DMS114 treated with DMSO at 0.1 percent for 48 hours (cell line): ENCODE results near the gene LDLR.
"Not testable (repeated sequence)": the region's sequence is repeated elsewhere in the genome, so short reads cannot be mapped to it uniquely, and the experiment has no call there.

Source experiments
- DNase-seq: peaks from one replicate; lab custom pipeline; 2025; ENCODE audit not compliant: unreplicated experiment; lab: John Stamatoyannopoulos, UW

LDLR gene

GRCh38 chr19:11169896-11170678 lies 80.8 kb downstream of the LDLR start:
- DNase-seq, result no peak

- DNase-seq, result no peak
Observed at GRCh38 chr19:11171144-11171543, 81.9 kb downstream of the LDLR start.

DNA sequence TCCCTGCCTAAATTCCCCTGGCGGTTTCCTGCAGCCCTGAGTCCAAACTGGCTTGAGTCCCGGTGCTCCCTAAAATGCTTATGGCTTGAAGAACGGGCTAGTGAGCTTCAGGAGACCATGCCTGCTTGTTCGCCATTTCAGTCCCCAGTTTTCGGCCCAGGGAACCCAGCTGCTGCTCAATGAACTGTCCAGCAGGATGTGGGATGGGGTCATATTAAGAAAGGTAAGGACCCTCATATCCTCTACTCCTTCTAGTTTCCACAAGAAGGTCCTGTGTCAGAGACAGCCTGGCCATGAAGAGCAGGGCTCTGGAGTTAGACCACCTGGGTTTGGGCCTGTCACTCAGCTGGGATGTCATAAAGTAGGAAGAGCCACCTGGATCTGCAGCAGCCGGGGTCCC lies 83.3 kb downstream of the LDLR start:
- no peak for DNase-seq

GRCh38 chr19:11173516-11174155 lies 84.4 kb downstream of the LDLR start:
- no peak for DNase-seq

DNA sequence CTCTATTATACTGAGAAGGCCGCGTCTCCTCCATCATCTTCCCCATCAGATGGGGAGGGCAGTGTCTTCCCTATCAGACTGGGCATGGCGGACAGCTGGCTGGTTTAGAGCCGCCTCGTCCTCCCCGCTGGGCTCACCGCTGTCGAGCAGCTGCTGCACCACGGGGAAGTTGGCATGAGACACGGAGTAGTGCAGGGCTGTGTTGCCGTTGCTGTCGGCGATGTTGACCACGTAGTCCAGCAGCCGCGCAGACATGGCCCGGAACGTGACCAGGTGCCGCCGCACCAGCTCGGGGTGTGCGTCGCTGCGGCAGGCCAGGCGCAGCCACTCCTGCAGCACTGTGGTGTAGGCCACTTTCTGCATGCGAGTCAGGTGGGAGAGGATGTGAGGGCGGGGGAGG lies 85.1 kb downstream of the LDLR start:
- no peak for DNase-seq

DNA sequence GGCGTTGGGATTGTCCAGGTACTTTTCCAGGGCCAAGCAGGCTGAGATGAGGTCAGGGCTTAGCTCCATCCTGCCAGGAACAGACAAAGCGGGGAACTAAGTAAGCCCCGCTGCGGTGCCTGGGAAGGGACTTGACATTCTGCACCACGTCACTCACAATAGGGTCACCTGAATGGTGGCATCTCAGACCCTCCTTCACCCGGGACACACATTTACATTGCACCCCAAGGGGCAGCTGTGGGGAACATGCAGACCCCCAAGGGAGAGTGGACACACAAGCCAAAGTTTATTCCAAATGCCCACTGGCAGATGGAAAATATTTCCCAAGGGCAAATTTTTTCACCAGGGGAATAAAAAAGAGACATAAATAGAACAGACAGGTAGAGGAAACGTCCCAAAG lies 86.7 kb downstream of the LDLR start:
- DNase-seq, result no peak

DNA sequence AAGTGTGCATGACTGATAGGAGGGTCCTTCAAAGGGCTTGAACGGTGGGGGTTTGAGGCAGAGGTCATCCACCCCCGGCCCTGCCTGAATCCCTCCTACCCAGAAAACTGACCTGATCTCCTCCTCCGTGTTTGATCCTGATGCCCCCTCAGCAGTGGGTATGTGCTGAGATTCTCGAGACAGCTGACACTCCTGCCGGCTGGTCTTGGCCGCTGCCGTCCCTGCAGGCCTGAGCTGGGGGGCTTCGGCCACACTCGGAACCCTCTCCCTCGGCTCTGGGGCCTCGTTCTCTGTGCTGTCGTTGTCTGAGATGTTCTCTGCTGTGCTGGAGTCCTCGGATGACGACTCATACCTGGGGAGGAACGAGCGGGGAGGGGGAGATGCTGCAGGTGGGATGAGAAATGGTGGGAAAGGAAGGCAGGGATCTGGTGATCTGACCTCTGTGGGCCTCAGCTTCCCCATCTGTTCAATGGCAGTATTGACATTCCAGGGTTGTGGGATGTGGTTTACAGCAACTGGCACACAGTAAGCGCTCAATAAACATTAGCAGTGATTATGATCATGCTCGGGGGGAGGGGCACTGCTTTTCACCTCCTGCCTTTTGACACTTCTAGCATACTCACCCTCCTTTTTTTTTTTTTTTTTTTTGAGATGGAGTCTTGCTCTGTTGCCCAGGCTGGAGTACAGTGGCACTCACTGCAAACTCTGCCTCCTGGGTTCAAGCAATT lies 87.4 kb downstream of the LDLR start:
- no peak for DNase-seq

DNA sequence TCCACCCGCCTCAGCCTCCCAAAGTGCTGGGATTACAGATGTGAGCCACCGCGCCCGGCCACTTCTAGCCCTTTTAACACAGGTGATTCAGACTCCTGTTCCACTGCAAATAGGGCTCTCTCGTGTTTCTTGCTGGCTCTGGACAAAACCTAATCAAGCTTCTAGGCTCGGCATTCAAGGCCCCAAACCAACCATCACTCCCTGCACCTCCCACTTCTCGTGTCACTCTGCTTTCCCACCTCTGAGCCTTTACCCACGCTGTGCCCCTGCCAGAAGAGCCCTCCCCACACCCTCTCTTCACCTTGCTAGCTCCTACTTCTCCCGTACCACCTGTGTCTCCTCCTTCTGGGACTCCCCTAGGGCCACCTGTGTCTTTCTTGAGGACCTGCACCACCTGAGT lies 88.3 kb downstream of the LDLR start:
- no peak for DNase-seq

DNA sequence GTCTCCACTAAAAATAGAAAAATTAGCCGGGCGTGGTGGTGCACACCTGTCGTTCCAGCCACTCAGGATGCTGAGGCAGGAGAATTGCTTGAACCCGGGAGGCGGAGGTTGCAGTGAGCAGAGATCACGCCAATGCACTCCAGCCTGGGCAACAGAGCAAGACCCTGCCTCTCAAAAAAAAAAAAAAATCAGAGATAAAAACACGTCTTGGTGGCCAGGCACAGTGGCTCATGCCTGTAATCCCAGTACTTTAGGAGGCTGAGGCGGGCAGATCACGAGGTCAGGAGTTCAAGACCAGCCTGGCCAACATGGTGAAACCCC lies 89.8 kb downstream of the LDLR start:
- DNase-seq, result not testable (repeated sequence)

- no peak for DNase-seq
Observed at GRCh38 chr19:11179716-11180297, 90.5 kb downstream of the LDLR start.

- DNase-seq, result no peak
Observed at GRCh38 chr19:11180346-11180745, 91.1 kb downstream of the LDLR start.

GRCh38 chr19:11180975-11181374 lies 91.7 kb downstream of the LDLR start:
- not testable (repeated sequence) for DNase-seq

DNA sequence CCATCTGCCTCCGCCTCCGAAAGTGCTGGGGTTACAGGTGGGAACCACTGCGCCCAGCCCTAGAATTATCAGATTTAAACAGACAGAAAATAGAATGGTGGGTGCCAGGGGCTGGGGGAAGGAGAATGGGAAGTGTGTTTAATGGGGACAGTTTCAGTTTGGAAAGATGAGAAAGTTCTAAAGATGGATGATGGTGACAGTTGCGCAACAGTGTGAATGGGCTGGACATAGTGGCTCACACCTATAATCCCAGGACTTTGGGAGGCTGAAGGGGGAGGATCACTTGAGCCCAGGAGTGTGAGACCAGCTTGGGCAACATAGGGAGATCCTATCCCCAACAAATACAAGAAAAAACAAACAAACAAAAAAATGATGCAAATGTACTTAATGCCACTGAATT lies 92.2 kb downstream of the LDLR start:
- DNase-seq, result no peak
